ENCODE data around the gene FERD3L.
A peak's percentile ranks its signal among the peaks of the same experiment; 100 is the strongest.

FERD3L gene

DNA sequence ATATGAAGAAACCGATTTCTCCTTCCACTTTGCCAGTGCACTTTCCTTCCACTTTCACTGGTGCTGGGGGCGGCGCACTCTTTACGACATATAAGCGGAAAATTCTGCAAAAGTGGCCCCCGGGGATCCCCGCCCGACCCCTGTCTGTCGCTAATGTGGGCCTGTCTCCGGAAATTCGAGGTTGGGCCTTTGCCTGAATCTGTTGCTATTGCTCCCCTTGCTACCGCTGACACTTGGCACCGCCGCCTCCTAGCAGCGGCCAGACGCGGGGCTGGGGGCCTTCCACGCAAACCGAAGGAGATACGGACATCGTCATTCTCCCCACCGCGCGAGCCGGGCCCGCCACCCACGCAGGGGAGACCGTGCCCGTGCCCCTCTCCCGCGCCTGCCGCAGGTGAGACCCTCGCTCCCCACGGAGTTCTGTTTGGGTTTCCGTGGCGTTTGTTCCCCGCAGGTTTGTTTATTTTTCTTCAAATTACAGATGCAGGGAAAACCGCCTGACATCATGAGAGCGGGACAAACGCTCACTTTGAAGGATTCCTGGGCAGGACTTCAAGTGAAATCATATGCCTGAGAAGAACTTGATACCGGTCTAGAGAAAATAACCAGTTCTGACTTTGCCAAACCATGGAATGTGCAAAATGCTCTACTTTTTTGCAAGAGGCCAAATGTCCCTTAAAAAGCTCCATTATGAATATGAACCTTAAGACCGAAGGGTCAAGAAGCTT, 32.8 kb downstream of the FERD3L start:
- Histone ChIP-seq H2AFZ (ENCODE audit: low read depth, low read length) (no peak overlapping the region), H3K4me1 (ENCODE audit: insufficient read depth, low read length) (peaks cover 17% of the 10 kb centered on the region), H3K36me3 (ENCODE audit: insufficient read depth, low read length) (no peaks in the 10 kb centered on the region), H3K9me3 (ENCODE audit: low read length) (no peaks in the 10 kb centered on the region), H3K4me3 (ENCODE audit: low read length) (no peak overlapping the region), H3K27me3 (ENCODE audit: insufficient read depth, low read length) (peaks cover 64% of the 10 kb centered on the region)

DNA sequence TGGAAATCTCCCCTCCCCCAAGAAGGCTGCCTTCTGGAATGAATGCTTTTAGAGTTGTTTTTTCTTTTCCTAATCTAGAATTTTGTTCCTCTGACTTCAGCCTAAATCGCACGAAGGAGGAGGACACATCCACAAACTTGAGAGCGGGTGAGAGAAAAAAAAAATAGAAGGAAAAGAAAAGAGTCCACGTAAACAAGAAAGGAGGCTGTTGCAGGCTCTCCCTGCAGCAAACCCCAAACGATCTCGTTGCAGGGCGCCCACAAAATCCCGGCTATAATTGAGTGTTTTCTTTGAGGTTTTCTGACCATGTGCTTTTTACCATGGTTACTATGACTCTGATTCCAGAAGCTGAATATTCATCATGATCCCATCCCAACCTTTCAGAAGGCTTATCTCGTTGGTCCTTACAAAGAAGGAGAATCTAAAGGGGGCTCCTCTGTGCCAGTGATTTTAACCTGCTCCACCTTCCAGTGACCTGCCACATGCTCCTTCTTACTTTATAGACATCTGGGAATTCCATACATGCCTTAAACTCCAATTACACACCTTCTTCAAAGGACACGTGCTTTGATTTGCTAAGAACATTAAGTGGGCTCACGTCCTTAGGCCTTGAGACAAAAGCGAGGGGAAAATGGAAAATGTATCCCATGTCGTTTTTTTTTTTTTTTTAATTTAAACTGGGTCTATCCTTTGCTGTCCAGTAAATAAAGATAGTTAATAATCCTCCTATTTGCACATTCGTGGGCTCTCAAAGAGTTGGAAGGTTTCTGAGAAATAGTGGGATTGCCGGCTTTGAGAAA, 33.5 kb downstream of the FERD3L start:
- H3K36me3 ChIP-seq (ENCODE audit: insufficient read depth, low read length) = no peaks in the 10 kb centered on the region
- H3K27me3 ChIP-seq (ENCODE audit: insufficient read depth, low read length) = peaks cover 71% of the 10 kb centered on the region
- no peak overlapping the region for H3K4me3 ChIP-seq (ENCODE audit: low read length)
- no peaks in the 10 kb centered on the region for H3K9me3 ChIP-seq (ENCODE audit: low read length)
- no peak overlapping the region for H2AFZ ChIP-seq (ENCODE audit: low read depth, low read length)
- peaks cover 21% of the 10 kb centered on the region for H3K4me1 ChIP-seq (ENCODE audit: insufficient read depth, low read length)

DNA sequence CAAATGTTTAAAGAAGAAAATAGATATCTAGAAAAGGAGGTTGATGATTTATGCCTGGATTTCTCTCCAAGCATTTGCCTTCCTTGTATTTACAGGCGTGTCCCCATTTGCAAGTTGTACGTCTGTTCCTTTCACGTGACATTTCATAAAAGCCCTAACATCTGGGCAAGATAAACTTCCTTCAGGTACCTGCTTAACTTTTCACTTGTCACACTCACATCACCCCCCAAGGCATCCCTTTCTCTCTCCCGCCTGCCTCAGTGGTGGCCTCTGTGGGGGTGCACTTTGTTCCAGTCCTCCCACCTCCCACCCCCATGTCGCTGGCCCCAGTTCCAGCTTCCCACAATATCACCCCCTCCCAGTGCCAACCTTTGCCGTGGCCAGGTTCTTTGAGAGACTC, 34.4 kb downstream of the FERD3L start:
- peaks cover 72% of the 10 kb centered on the region for H3K27me3 ChIP-seq (ENCODE audit: insufficient read depth, low read length)
- no peaks in the 10 kb centered on the region for H3K36me3 ChIP-seq (ENCODE audit: insufficient read depth, low read length)
- no peak overlapping the region for H2AFZ ChIP-seq (ENCODE audit: low read depth, low read length)
- H3K4me3 ChIP-seq (ENCODE audit: low read length) = no peak overlapping the region
- no peaks in the 10 kb centered on the region for H3K9me3 ChIP-seq (ENCODE audit: low read length)
- peaks cover 17% of the 10 kb centered on the region for H3K4me1 ChIP-seq (ENCODE audit: insufficient read depth, low read length)

DNA sequence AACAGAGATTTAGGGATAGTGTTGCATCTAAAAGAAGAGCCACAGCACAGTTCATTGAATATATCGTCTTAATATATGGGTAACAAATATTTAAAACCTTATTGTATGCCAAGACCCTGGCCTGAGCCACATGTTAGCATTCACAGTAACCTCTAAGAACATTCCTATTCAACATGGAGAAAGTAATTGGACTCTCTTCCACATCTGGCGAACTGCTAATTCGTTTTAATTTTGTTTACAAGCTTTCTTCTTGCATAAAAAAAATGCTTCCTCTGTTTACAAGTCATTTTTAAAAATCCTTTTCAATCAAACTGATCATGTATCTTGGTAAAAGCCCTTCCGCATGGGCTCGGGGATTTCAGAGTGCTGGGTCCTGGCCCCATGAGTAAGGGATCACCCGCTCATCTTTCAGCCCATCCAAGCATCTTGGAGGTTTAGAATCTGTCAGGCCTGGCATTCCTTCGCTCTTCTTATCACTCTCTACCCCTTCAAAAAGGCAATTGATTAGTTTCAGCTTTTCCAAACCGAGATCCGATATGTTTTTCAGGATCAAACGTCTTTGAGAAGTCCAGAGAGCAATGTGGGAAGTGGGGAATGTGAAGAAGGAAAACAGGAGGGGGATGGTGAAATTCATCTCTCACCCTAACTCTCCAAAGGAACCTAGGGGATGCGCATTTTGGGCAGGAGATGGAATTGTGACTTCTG, 35.0 kb downstream of the FERD3L start:
- Histone ChIP-seq H3K27me3 (ENCODE audit: insufficient read depth, low read length) (peaks cover 76% of the 10 kb centered on the region), H3K36me3 (ENCODE audit: insufficient read depth, low read length) (no peaks in the 10 kb centered on the region), H3K9me3 (ENCODE audit: low read length) (no peaks in the 10 kb centered on the region)

DNA sequence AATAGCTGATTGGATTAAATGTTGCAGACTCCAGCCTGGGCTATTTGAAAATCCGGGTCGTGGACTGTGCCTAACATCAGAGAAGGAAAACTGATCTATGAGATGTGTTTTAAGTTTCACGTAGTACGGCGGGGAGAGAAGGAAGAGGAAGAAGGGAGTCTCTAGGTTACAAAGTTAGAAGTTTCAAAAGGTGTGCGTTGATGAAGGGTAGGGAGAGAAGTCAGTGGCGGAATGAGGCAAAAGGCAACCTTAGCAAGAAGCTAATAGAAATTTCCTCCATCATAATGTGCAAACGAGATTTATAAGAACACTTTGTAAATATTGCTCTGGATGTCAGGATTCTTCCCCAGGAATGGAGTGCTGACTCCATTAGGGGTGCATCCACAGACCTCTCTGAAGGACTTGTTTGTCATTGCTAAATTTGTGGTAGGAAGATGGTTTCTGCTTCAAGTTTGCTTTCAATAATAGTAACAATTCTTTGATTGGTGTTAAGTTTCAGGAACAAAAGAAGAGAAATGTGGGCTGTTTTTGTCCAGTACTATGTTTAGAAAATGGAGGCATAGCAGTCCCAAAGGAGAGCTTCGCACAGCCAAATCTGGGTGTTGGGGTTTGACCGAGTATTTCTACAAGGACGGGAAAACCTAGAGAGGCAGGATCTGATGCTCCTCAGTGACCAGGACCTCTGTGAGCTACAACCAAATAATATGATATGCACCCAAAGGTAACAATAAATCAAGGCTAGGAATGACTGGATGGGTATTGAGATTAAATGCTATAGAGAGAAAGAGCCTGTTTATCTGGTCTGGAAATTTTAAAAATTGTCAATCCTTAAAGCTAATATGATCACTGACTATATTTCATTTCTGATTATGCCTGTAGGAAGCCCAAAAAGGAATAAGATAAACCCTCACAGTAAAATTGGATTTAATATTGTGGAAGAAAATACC, 35.9 kb downstream of the FERD3L start:
- Histone ChIP-seq H3K4me3 (ENCODE audit: low read length) (no peak overlapping the region), H3K27me3 (ENCODE audit: insufficient read depth, low read length) (peaks cover 84% of the 10 kb centered on the region), H3K36me3 (ENCODE audit: insufficient read depth, low read length) (no peaks in the 10 kb centered on the region)

More for the DNA sequence above, 35.0 kb downstream of the FERD3L start:
- Histone ChIP-seq H2AFZ (ENCODE audit: low read depth, low read length) (no peak overlapping the region), H3K4me3 (ENCODE audit: low read length) (no peak overlapping the region), H3K4me1 (ENCODE audit: insufficient read depth, low read length) (peaks cover 17% of the 10 kb centered on the region)

DNA sequence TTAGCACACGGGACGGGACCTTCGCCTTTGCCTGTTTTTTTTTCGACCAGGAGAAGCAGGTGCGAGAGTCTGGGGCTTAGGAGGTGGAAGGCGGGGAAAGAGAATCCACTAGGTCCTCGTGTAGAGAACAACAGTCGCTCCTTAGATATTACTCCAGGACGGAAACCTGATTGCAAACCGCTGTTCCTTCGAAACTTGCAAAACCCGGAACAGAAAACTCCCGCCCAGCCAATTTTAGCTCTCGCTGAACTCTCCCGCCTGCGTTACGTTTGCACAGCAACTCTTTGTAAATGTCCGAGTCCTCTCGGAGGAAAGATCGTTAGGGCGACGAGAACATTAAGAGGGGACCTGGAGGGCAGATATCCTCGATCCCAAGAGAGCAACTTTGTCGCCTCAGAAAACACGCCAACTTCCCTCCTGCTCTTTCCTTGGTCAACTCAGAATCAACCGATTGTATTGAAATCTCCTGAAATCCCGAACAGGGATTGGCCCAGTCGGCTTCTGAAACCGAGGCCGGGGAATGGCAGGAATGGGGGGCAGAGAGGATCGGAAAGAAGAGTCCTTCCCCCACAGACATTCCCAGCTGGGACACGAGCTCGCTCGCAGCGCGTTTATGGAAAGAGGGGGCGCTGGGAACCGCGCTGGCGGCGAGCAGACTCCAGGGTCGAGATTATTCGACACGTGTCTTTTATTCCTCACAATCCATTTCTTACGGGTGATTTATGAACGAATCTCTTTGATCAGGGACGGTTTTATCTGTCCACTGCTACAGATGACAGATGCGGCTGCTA, 37.7 kb downstream of the FERD3L start:
- no peaks in the 10 kb centered on the region for H3K9me3 ChIP-seq (ENCODE audit: low read length)
- H2AFZ ChIP-seq (ENCODE audit: low read depth, low read length) = peak overlapping the region; percentile 89
- H3K36me3 ChIP-seq (ENCODE audit: insufficient read depth, low read length) = no peaks in the 10 kb centered on the region
- H3K4me3 ChIP-seq (ENCODE audit: low read length) = peak overlapping the region; percentile 51
- H3K4me1 ChIP-seq (ENCODE audit: insufficient read depth, low read length) = peaks cover 17% of the 10 kb centered on the region
- H3K27me3 ChIP-seq (ENCODE audit: insufficient read depth, low read length) = peaks cover 72% of the 10 kb centered on the region

More for the DNA sequence above, 35.9 kb downstream of the FERD3L start:
- Histone ChIP-seq H3K9me3 (ENCODE audit: low read length) (no peaks in the 10 kb centered on the region), H2AFZ (ENCODE audit: low read depth, low read length) (no peak overlapping the region), H3K4me1 (ENCODE audit: insufficient read depth, low read length) (peaks cover 17% of the 10 kb centered on the region)

DNA sequence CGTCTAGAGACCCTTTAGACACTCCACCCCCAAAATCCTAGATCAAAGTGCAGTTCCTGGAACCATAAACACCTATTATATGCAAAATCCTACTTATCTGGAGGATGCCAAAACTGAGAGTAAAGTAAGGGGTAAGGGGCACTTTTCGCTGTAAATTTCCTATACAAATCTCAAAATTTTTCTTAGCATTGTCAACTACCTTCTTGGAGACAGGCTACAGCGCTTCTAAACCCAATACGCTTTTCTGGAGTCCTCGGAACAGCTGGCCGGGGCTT, 38.2 kb downstream of the FERD3L start:
- Histone ChIP-seq H3K36me3 (ENCODE audit: insufficient read depth, low read length) (no peaks in the 10 kb centered on the region), H3K27me3 (ENCODE audit: insufficient read depth, low read length) (peaks cover 66% of the 10 kb centered on the region), H3K4me1 (ENCODE audit: insufficient read depth, low read length) (peaks cover 17% of the 10 kb centered on the region), H3K9me3 (ENCODE audit: low read length) (no peaks in the 10 kb centered on the region), H3K4me3 (ENCODE audit: low read length) (peak overlapping the region; percentile 51), H2AFZ (ENCODE audit: low read depth, low read length) (peak overlapping the region; percentile 89)

DNA sequence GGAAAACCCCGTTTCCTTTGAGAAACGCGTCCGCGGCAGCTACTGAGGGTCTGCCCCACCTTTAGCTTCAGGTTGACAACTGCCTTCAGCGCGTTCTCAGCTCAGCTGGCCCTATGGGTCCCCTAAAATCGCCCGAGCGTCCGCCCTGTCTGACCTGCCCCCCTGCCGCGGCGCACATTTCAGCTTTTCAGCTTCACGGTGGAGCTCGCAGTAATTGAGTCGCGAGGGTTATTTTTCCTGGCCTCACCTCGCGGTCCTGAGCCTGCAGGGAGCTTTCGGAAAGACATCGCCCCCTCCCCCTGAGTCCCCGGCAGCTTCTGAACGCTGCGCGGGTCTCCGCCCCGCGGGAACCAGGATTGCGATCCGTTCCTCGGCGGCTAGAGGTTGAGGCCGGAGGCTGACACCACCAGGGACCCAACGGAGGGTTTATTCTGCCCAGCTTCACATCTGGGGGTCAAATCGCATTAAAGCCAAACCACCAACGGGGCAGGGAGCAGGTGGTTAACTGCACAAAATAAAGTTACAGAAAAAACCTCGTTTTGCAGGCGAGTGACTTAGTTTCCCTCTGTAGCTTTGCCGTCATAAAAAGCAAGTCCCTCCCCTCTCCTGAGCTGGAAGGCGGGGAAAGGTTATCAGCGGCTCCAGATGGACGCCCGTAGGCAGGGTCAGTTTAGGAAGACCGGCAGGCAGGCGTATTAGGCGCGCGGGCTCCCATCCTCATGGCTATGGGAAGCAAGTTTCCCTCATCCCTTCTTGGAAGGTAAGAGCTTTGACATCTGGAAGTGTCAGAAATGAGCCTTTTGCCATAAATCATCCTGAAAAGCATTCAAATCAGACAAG, 38.8 kb downstream of the FERD3L start:
- Histone ChIP-seq H2AFZ (ENCODE audit: low read depth, low read length) (no peak overlapping the region), H3K27me3 (ENCODE audit: insufficient read depth, low read length) (peaks cover 62% of the 10 kb centered on the region), H3K36me3 (ENCODE audit: insufficient read depth, low read length) (no peaks in the 10 kb centered on the region), H3K9me3 (ENCODE audit: low read length) (no peaks in the 10 kb centered on the region), H3K4me3 (ENCODE audit: low read length) (peak overlapping the region; percentile 51), H3K4me1 (ENCODE audit: insufficient read depth, low read length) (peaks cover 17% of the 10 kb centered on the region)

DNA sequence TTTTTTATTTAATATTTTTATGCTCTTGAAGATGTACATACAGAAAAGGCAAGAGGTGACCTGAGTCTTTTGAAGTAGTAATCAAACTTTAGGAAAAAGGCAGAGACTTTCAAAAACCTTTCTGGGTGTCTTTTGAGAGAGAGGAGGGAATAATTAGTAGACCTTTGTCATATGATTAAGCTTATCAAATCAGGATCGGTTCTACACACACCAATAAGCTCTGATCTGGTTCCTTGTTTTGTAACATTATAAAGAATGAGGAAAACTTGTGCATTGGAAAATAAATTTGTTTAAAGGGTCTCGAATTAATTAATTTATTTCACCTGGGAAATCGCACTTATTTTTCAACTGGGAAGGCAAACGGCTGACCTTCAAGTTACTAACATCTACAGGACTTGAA, 39.7 kb downstream of the FERD3L start:
- Histone ChIP-seq H3K9me3 (ENCODE audit: low read length) (no peaks in the 10 kb centered on the region), H3K4me3 (ENCODE audit: low read length) (no peak overlapping the region), H3K4me1 (ENCODE audit: insufficient read depth, low read length) (peaks cover 17% of the 10 kb centered on the region), H2AFZ (ENCODE audit: low read depth, low read length) (no peak overlapping the region), H3K36me3 (ENCODE audit: insufficient read depth, low read length) (no peaks in the 10 kb centered on the region), H3K27me3 (ENCODE audit: insufficient read depth, low read length) (peaks cover 54% of the 10 kb centered on the region)

DNA sequence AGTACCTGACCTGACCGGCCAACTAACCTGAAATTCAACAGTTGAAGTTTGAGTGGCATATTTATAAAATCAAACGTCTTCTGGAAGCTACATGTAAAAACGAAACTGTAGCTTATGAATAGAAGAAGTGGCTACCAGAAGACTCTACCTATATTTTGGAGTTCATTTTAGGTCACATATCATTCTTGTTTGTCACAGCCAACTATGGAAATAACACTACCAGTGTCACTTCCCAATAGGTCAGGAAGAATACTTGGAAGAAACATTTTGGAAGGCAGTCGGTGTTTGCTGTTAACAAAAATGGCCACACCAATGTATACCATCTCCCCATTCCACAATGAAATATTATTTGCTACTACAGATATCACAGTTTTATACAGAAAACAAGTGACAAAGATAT, 40.4 kb downstream of the FERD3L start:
- H3K4me1 ChIP-seq (ENCODE audit: insufficient read depth, low read length) = peaks cover 17% of the 10 kb centered on the region
- H3K4me3 ChIP-seq (ENCODE audit: low read length) = no peak overlapping the region
- H2AFZ ChIP-seq (ENCODE audit: low read depth, low read length) = no peak overlapping the region
- peaks cover 47% of the 10 kb centered on the region for H3K27me3 ChIP-seq (ENCODE audit: insufficient read depth, low read length)
- no peaks in the 10 kb centered on the region for H3K36me3 ChIP-seq (ENCODE audit: insufficient read depth, low read length)
- no peaks in the 10 kb centered on the region for H3K9me3 ChIP-seq (ENCODE audit: low read length)

DNA sequence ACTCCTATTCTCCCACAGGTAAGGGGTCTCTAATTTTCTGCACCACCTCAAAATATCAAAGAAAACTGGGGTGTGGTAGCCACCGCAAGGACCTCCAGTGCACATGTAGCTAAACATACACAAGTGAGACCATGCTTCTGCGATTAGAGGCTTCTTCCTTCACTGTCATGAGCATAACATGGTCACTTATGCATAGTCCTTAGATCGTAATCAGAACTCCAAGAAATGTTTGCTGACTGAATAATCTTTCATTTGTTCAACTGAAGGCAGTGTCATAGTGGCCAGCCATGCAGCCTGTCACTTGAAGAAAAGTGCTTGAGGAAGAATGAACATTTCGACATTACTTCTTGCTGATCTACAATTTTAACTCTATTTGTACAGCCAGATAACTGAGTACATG, 42.3 kb downstream of the FERD3L start:
- H3K9me3 ChIP-seq (ENCODE audit: low read length) = no peaks in the 10 kb centered on the region
- no peak overlapping the region for H2AFZ ChIP-seq (ENCODE audit: low read depth, low read length)
- peaks cover 11% of the 10 kb centered on the region for H3K4me1 ChIP-seq (ENCODE audit: insufficient read depth, low read length)
- peaks cover 31% of the 10 kb centered on the region for H3K27me3 ChIP-seq (ENCODE audit: insufficient read depth, low read length)
- H3K36me3 ChIP-seq (ENCODE audit: insufficient read depth, low read length) = no peaks in the 10 kb centered on the region
- no peak overlapping the region for H3K4me3 ChIP-seq (ENCODE audit: low read length)

Data from neuron (in vitro differentiated cells).